ENCODE results near the gene MTFMT.

DNA sequence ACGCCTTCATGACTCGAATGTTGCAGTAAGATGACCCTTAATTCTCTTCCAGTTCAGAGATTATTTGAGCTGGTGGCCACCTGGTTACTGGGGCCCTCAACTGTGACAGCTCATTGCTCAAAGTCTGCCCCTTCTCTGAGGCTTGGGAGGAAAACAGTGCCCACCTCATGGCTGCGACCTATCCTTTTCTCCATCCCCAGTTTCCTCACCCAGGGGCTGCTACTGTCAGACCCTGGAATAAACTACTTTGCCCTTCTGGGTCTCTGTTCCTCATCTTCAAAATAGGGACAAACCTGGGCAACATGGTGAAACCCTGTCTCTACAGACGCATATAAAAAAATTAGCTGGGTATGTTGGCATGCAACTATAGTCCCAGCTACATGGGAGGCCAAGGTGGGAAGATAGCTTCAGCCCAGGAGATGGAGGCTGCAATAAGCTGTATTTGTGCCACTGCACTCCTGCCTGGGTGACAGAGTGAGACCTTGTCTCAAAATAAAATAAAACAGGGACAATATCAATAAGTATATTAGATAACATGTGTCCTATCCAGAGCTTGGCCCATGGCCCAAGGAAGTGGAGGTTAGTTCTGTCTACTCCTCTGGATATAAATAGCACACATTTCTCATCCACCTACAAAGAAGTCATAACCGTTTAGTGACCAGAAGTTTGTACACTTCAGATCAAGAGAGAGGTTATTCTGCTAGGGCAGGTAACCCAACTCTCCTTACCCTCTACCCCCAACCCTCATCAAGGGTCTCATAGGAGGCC is 40.5 kb upstream of the MTFMT start:
- TF ChIP-seq, protein P1, sequence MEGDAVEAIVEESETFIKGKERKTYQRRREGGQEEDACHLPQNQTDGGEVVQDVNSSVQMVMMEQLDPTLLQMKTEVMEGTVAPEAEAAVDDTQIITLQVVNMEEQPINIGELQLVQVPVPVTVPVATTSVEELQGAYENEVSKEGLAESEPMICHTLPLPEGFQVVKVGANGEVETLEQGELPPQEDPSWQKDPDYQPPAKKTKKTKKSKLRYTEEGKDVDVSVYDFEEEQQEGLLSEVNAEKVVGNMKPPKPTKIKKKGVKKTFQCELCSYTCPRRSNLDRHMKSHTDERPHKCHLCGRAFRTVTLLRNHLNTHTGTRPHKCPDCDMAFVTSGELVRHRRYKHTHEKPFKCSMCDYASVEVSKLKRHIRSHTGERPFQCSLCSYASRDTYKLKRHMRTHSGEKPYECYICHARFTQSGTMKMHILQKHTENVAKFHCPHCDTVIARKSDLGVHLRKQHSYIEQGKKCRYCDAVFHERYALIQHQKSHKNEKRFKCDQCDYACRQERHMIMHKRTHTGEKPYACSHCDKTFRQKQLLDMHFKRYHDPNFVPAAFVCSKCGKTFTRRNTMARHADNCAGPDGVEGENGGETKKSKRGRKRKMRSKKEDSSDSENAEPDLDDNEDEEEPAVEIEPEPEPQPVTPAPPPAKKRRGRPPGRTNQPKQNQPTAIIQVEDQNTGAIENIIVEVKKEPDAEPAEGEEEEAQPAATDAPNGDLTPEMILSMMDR (conservative IDR thresholded peaks at IDR 0.05; ENCODE audit: low read depth in 2 of 2), result no peak
- TF ChIP-seq POLR2AphosphoS5 (IDR thresholded peaks at IDR 0.05; ENCODE audit: low read depth) (no peak), EZH2 (IDR thresholded peaks at IDR 0.05; ENCODE audit: low read depth, unreplicated experiment) (no peak)
